ENCODE data around the gene C10orf143.

DNA sequence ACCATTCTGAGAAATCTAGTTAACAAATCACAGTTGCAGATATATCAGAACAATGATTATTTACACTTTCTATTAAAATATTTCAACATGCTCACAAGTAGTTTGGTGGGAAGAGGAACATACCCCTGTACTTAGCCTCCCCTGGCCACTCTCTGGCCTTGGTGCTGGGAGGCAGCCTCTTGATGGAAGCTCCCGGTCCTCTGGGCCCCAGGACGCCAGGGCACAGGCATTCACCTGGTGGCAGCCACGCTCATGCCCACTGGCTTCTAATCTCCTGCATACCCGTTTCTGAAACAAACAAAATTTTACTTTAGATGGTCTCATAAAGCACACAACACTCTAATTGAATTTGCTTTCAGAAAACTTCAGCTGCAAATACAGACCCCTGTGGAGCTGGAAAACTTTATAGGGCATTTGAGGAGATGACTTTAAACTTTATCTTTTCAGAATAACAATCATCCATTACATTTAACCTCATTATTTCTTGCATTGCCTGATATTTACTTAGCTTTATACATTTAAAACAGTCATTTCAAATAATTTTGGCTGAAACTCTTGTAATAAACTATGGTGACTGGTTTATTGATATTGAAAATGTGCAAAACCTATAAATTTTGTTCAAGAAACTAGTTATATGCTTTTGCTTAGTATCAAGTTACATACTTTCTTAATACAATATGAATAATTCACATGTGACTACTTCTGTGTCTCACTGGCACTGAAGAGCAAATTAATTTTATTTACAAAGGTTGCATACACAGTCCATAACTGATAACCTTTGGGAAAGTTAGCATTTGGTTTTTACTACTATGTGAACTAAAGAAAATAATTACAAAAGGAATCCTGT lies 30.8 kb downstream of the C10orf143 start:
- TF ChIP-seq, protein P1, sequence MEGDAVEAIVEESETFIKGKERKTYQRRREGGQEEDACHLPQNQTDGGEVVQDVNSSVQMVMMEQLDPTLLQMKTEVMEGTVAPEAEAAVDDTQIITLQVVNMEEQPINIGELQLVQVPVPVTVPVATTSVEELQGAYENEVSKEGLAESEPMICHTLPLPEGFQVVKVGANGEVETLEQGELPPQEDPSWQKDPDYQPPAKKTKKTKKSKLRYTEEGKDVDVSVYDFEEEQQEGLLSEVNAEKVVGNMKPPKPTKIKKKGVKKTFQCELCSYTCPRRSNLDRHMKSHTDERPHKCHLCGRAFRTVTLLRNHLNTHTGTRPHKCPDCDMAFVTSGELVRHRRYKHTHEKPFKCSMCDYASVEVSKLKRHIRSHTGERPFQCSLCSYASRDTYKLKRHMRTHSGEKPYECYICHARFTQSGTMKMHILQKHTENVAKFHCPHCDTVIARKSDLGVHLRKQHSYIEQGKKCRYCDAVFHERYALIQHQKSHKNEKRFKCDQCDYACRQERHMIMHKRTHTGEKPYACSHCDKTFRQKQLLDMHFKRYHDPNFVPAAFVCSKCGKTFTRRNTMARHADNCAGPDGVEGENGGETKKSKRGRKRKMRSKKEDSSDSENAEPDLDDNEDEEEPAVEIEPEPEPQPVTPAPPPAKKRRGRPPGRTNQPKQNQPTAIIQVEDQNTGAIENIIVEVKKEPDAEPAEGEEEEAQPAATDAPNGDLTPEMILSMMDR (IDR thresholded peaks at IDR 0.05), result no peak
- no peak for TF ChIP-seq POLR2A (IDR thresholded peaks at IDR 0.05)

Data from lower leg skin (tissue), 3 donors.